HL-60 (cell line): ENCODE data around the gene MYEOV.

ENCODE experiments used
- DNase-seq, 2 experiments: peaks; one replicate each; pipeline ENCODE4 v3.0.0-alpha.2; 2010 to 2020; ENCODE audit warnings: low read depth in 1 of 2, low spot score in 1 of 2
- H3K27ac ChIP-seq: fragments of 250-450 bp; sonication (Bioruptor Pico); replicated peaks from 2 replicates; pipeline ENCODE4 v1.5.1; 2020; ENCODE audit warnings: mild to moderate bottlenecking, moderate library complexity
- H3K27me3 ChIP-seq: fragments of 250-450 bp; sonication (Bioruptor Pico); 2 replicates; pipeline ENCODE4 v1.5.1; 2021; ENCODE audit warnings: mild to moderate bottlenecking, moderate library complexity; ENCODE audit not compliant: insufficient read depth, poor library complexity, severe bottlenecking
- H3K4me3 ChIP-seq: replicated peaks from 2 replicates; pipeline ENCODE4 v1.5.1; 2011; ENCODE audit warnings: mild to moderate bottlenecking, control low read depth, low read length; ENCODE audit not compliant: insufficient read depth
- CTCF ChIP-seq: IDR thresholded peaks from one replicate; pipeline ENCODE4 v1.5.1; 2011; ENCODE audit warnings: low read length, control low read depth, inconsistent platforms; ENCODE audit not compliant: insufficient read depth
- GABPA ChIP-seq: IDR thresholded peaks from 2 replicates; pipeline ENCODE4 v1.6.1; 2012; ENCODE audit warnings: low read depth
- POLR2AphosphoS5 ChIP-seq: IDR thresholded peaks from 2 replicates; pipeline ENCODE4 v1.6.1; 2012; ENCODE audit warnings: low read depth
- REST ChIP-seq: IDR thresholded peaks from 2 replicates; pipeline ENCODE4 v1.6.1; 2012; ENCODE audit warnings: low read depth; ENCODE audit not compliant: insufficient replicate concordance
- SPI1 ChIP-seq: IDR thresholded peaks from 2 replicates; pipeline ENCODE4 v1.6.1; 2012; ENCODE audit warnings: low read depth, mild to moderate bottlenecking, borderline replicate concordance

MYEOV gene

GRCh38 chr11:69288883-69289242, 5.1 kb upstream of the MYEOV start:
- Histone ChIP-seq H3K27ac (no peak overlapping the region), H3K4me3 (no peak overlapping the region), H3K27me3 (peaks cover 2% of the 10 kb centered on the region)
- TF ChIP-seq POLR2AphosphoS5 (no peak), CTCF (no peak)
- DNase-seq: no peak

GRCh38 chr11:69290806-69291205, 3.1 kb upstream of the MYEOV start:
- H3K27ac ChIP-seq: no peak overlapping the region
- no peaks in the 10 kb centered on the region for H3K27me3 ChIP-seq
- TF ChIP-seq SPI1 (no peak), CTCF (no peak), GABPA (no peak), REST (no peak), POLR2AphosphoS5 (no peak)
- no peak overlapping the region for H3K4me3 ChIP-seq
- no peak for DNase-seq

GRCh38 chr11:69291459-69292110, 2.4 kb upstream of the MYEOV start:
- TF ChIP-seq SPI1 (no peak), GABPA (no peak), CTCF (no peak)
- DNase-seq: no peak
- no peak overlapping the region for H3K4me3 ChIP-seq
- no peak overlapping the region for H3K27ac ChIP-seq
- H3K27me3 ChIP-seq: no peaks in the 10 kb centered on the region

- peak; percentile 60 for TF ChIP-seq CTCF
- no peak for TF ChIP-seq REST
- Histone ChIP-seq H3K27me3 (no peaks in the 10 kb centered on the region), H3K27ac (no peak overlapping the region), H3K4me3 (no peak overlapping the region)
- DNase-seq: peak; percentile 22 to 31
These were observed 1.7 kb upstream of the MYEOV start for GRCh38 chr11:69292221-69292648.
